Measurements from ENCODE around the gene ASAP2.
"Not testable (repeated sequence)": the region's sequence is repeated elsewhere in the genome, so short reads cannot be mapped to it uniquely, and the experiment has no call there.

The ASAP2 gene

GRCh38 chr2:9256147-9256546, 49.5 kb downstream of the ASAP2 start:
- no peak for DNase-seq

DNA sequence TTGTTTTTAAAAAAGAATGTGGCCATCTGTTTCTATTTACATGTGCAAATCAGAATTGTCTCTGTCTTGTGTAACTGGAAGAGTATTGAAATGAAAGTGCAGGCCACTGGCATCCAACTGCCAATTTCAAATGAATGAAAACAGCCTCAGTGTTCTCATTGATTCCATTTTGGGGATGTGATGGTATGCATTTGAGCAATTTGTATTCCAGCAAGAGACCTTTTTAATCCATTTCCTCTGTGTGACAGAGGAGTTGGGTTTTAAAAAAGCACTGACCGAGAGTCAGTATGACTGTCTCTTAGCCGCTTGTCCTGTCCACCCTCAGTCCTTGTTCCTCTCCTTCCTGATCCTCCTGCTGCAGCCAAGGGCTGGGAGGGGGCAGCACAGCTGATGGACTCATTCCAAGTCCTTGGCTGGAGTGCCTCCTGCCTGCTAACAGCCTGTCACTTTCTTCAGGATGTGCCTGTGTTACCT, 50.0 kb downstream of the ASAP2 start:
- DNase-seq, result no peak

DNA sequence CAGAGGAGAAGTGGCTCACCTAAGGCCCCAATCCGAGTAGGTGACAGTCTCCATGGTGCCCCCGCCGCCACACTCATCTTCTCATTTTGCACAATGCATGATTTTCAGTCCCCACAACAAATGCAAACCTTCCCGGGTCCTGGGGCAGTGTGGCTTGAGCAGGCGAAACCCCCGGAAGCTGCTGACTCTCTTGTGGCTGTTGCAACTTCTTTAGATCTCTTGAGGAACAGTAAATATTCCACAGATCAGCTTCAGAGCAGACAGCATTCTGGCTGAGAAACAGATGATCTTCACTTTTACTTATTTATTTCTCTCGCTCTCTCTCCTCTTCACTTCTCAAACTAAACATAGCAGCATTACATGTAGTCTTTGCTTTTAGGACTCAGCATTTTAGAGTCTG, 51.9 kb downstream of the ASAP2 start:
- no peak for DNase-seq

- DNase-seq, result no peak
Measured at GRCh38 chr2:9258953-9259399, 52.4 kb downstream of the ASAP2 start.

- no peak for DNase-seq
Measured at GRCh38 chr2:9260464-9260918, 53.9 kb downstream of the ASAP2 start.

DNA sequence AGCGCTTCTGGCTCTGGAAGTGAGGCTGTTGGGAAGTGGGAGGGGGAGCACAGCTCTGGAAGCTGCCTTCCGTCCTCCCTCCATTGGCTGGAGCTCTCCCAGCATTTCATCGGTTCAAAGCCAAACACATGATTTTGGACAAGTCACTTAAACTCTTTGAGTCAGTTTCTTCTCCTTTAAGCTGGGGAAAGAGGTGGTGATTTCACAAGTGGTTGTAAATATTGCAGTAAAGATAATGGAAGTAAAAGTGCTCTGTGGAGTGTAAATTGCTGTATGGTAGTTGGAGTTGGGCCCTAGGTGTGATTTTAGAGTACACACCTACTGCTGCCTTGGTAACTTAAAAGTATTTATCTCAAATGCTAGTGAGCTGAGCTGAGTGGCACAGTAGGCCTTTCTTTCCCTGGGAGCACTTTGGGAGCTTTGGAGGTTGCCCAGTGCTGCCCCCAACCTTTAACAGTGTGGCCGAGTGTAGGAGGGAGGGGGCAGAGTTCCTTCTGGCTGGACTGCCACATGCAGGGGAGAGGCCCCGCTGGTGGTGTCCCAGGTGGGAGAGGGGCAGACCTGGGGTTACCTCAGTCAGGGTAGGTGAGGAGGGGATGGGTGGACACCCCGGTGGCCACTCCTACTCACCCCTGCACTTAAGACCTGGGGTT, 54.7 kb downstream of the ASAP2 start:
- DNase-seq, result no peak

DNA sequence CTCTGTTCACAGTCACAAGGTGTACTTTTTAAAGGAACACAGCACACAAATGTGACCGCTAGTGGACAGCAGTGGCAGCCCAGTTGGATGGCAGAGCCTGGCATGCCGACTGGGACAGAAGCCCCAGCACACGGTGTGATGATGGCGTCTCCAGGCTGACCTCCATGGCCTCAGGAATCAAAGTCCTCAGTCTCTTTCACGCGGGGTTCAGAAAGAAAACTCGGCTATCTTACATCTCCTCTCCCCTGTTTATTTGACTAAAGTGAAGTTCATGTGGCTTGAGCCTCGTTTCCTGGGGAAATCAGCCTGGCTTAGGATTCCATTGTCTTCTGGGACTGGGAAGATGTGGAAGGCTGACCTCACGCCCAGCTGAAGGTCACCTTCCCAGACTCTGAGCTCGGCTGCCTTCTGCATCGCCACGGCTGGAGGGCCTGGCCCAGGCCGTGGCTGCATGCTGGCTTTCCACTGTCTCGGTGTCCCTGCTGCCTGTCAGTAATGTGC, 56.1 kb downstream of the ASAP2 start:
- no peak for DNase-seq

GRCh38 chr2:9263428-9263827, 56.8 kb downstream of the ASAP2 start:
- no peak for DNase-seq

DNA sequence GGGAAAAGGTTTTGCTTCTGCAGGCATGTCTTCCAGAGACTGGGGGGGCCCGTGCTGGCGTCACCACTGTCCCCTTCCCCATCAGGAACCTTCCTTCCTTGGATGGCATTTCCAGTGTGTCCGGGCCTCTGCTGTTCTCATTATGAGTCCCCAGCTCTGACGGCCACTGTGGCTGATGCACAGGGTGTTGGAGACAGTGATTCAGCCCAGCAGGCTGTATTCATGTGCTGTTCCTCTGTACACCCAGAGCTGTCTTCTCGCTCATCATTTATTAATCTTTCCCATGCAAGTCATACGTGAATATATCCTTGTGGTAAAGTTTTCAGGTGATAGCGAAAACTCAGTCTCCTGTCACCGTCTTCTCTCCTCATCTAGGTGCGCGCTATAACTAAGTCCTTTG, 57.7 kb downstream of the ASAP2 start:
- DNase-seq, result no peak

DNA sequence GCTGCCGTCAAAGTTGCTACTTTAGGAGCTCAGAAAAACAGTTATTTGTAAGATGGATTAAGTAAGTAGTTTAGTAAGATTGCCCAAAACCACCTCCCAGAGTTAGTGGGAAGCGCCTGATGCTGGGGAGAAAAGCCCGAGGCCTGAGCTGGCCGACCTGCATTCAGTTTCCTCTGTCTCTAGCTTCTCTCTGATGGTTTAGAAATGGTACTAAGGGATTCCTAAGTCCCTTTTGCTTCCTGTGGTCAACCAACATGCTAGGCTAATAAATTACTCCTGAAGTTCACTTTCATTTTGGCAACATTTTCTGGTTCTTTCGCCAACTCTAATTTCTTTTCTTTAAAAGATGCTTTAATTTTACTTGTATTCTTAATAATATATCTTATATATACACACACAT, 60.1 kb downstream of the ASAP2 start:
- no peak for DNase-seq

- DNase-seq, result not testable (repeated sequence)
Measured at GRCh38 chr2:9267286-9267685, 60.7 kb downstream of the ASAP2 start.

- DNase-seq, result no peak
Measured at GRCh38 chr2:9268301-9269080, 61.9 kb downstream of the ASAP2 start.

DNA sequence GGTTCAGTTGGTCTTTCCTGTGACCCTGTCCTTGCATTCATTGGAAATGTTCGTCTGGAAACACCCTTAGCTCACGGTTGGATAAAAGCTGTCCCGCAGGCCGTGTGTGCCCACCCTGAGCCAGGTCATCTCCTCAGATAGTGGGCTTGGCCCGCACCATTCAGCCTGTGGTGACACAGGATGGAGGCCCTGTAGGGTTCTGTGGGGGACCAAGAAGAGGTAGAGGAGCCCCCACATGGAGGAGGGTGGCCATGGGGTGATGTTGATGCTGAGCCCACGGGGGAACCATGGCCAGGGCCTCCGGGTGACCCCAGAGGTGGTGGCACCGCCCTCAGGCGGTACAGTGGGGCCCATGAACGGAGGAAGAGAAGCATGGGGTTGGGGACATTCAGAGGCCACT, 62.7 kb downstream of the ASAP2 start:
- DNase-seq, result no peak

- no peak for DNase-seq
Measured at GRCh38 chr2:9269695-9270360, 63.2 kb downstream of the ASAP2 start.

DNA sequence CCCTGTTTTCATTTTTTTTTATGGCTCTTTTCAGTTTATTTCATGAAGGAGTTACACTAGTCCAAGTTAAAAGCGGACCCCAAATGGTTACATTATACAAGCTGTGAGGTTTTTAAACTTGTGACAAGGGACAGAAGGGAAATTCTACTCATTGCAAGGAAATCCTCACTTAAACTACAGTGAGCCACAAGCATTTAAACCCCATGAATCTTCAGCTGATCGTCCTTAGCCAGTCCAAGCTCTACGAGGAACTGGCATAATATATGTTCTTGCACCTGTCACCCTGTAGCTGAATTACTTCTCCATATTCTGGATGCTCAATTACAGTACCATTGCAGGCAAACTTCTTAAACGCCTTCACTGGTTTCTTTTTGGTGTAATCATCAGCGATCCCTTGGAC, 64.5 kb downstream of the ASAP2 start:
- no peak for DNase-seq

- no peak for DNase-seq
Measured at GRCh38 chr2:9271691-9272090, 65.1 kb downstream of the ASAP2 start.

DNA sequence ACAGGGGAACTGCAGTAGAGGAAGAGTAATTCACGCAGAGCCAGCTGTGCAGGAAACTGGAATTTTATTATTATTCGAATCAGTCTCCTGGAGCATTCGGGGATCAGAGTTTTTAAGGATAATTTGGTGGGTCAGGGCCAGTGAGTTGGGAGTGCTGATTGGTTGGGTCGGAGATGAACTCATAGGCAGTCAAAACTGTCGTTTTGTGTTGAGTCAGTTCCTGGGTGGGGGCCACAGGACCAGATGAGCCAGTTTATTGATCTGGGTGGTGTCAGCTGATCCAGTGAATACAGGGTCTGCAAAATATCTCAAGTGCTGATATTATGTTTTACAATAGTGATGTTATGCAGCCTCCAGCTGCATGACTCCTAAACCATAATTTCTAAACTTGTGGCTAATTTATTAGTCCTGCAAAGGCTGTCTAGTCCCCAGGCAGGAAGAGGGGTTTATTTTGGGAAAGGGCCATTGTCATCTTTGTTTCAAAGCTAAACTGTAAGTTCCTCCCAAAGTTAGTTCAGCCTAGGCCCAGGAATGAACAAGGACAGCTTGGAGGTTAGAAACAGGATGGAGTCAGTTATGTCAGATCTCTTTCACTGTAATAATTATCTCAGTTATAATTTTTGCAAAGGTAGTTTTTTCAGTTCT, 67.0 kb downstream of the ASAP2 start:
- DNase-seq, result no peak

GRCh38 chr2:9274701-9275343, 68.2 kb downstream of the ASAP2 start:
- DNase-seq, result no peak

DNA sequence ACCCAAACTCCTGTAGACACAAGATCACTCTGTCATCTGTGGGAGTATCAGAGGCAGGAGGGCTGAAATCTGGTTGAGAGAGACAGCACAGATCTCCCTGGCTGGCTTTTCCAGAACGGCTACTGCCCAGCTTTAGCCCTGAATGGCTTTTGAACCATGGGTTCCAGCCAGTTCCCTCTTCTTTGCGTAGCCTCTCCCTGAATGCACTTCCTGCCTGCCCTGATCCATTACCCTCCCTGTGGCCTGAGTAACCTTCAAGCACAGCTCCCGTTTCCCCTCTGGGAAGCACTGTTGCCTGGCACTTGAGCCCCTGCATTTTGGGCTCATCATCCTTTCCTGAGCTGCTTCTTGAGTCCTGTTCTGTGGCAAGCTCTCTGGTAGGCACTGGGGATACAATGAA, 68.8 kb downstream of the ASAP2 start:
- no peak for DNase-seq

GRCh38 chr2:9276074-9276473, 69.5 kb downstream of the ASAP2 start:
- no peak for DNase-seq

DNA sequence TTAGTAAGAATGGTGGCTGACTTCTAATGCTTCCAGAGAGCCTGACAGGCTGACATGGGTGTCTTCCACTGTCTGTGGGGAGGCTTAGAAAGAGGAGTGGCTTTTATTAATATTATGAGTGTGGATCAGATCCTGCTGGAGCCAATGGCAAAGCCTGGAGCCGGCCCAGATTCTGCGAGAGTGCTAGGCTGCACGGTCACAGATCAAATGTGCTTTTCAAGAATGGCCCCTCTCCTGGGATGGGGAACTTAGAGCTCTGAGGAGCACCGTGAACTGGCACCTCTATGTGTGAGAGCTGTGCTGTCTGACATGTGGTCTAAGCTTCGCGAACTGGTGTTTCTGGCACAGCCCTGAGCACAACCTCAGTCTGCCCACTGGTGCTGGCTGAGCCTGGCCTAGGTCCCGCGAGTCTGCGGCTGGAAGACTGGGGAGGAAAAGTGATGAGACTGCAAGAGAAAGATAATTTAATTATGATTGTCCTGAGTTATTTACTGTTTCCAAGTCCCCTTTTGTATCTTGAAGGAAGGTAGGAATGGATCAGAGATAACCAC, 70.4 kb downstream of the ASAP2 start:
- DNase-seq, result no peak

DNA sequence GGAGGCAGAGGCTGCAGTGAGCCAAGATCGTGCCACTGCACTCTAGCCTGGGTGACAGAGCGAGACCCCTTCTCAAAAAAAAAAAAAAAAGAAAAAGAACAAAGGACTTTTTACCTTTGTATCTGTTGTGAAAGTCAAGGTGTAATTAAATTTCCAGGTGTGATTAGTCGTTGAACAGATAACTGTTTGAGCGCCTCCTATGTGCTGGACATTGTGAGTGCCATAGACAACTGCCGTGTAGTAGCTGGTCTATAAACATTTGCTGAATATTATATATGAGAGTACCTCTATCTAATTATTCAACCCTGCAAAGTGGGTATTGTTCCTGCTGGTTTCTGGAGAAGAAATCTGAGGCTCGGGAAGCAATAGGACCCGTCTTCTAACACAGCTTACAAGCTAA, 71.8 kb downstream of the ASAP2 start:
- DNase-seq, result no peak
